ENCODE data around the gene JAG1. TPM values are rescaled to one million over a fixed set of nuclear protein-coding genes. Genes with fewer than 3 reads are reported as not detected.

JAG1 gene
- total and polyA plus RNA-seq, 2 experiments from 2014 or later, result 1.2 to 8.4 TPM

GRCh38 chr20:10648651-10649050 is 25.1 kb downstream of the JAG1 start:
- in situ Hi-C loops (cut with MboI), result no loop called here
- H3F3A ChIP-seq (ENCODE audit: insufficient read depth), result no peaks in the 10 kb centered on the region
- DNase-seq, result peak; percentile 66
- no peaks in the 10 kb centered on the region for H3K27me3 ChIP-seq (replicated peaks; ENCODE audit: insufficient read depth)
- peaks cover 6% of the 10 kb centered on the region; the same call in 1 of the 2 replicates for H3K4me1 ChIP-seq (ENCODE audit: insufficient read depth)
- no peaks in the 10 kb centered on the region for H3K36me3 ChIP-seq (ENCODE audit: low read depth)
- H3K27ac ChIP-seq, result no peak overlapping the region
- H3K4me2 ChIP-seq (ENCODE audit: unreplicated experiment), result no peak overlapping the region
- TF ChIP-seq EZH2phosphoT487 (IDR thresholded peaks at IDR 0.05; ENCODE audit: insufficient read depth, low read depth), result no peak
- no peak for TF ChIP-seq EZH2 (IDR thresholded peaks at IDR 0.05; ENCODE audit: insufficient read depth, poor library complexity, severe bottlenecking)
- H3K9ac ChIP-seq, result no peak overlapping the region
- no peaks in the 10 kb centered on the region for H4K20me1 ChIP-seq (ENCODE audit: insufficient read depth)
- 79 to 82% methylated on average over 8 of the region's 8 CpGs for WGBS, 2 experiments (ENCODE audit: low coverage in 1 of 2, low lambda C conversion rate in 2 of 2, missing lambda C conversion rate in 2 of 2)
- no peak overlapping the region for H2AFZ ChIP-seq
- no peaks in the 10 kb centered on the region for H3K9me2 ChIP-seq (ENCODE audit: insufficient read depth)
- H3K9me3 ChIP-seq (ENCODE audit: low read depth), result no peaks in the 10 kb centered on the region
- H3K79me2 ChIP-seq (ENCODE audit: insufficient read depth), result no peaks in the 10 kb centered on the region
- no peak overlapping the region for H3K4me3 ChIP-seq

GRCh38 chr20:10647909-10648308 is 25.9 kb downstream of the JAG1 start:
- no peaks in the 10 kb centered on the region for H3K9me2 ChIP-seq (ENCODE audit: insufficient read depth)
- H3K9ac ChIP-seq, result no peak overlapping the region
- H3F3A ChIP-seq (ENCODE audit: insufficient read depth), result no peaks in the 10 kb centered on the region
- no peaks in the 10 kb centered on the region for H3K9me3 ChIP-seq (ENCODE audit: low read depth)
- H4K20me1 ChIP-seq (ENCODE audit: insufficient read depth), result no peaks in the 10 kb centered on the region
- H3K4me2 ChIP-seq (ENCODE audit: unreplicated experiment), result no peak overlapping the region
- no peaks in the 10 kb centered on the region for H3K79me2 ChIP-seq (ENCODE audit: insufficient read depth)
- no peak for DNase-seq
- H3K4me3 ChIP-seq, result no peak overlapping the region
- 79 to 83% methylated on average over 11 of the region's 11 CpGs for WGBS, 2 experiments (ENCODE audit: low coverage in 1 of 2, low lambda C conversion rate in 2 of 2, missing lambda C conversion rate in 2 of 2)
- no peak for TF ChIP-seq EZH2phosphoT487 (IDR thresholded peaks at IDR 0.05; ENCODE audit: insufficient read depth, low read depth)
- TF ChIP-seq EZH2 (IDR thresholded peaks at IDR 0.05; ENCODE audit: insufficient read depth, poor library complexity, severe bottlenecking), result no peak
- no peak overlapping the region for H2AFZ ChIP-seq
- in situ Hi-C loops (cut with MboI), result no loop called here
- H3K4me1 ChIP-seq (ENCODE audit: insufficient read depth), result 0 out of 2 replicates have a peak, but pooled peaks cover 5% of the 10 kb centered on the region
- no peaks in the 10 kb centered on the region for H3K27me3 ChIP-seq (replicated peaks; ENCODE audit: insufficient read depth)
- H3K27ac ChIP-seq, result no peak overlapping the region
- no peaks in the 10 kb centered on the region for H3K36me3 ChIP-seq (ENCODE audit: low read depth)

DNA sequence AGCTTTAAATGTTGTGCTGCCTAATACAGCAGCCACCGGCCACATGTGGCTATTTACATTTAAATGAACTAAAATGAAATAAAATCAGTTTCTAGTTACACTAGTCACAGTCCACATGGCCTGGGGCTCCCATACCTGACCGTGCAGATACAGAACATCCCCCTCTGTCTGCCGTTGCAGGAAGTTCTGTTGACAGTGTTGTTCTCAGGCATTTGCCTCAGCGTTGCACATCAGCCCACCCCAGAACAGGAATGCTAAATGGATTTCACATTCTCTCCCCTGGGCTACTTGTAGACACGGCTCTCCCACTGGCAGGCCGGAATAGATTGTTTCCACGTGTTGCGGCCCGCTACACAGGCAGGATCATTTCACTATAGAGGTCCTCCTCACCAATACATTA is 26.3 kb downstream of the JAG1 start:
- peak; percentile 23 for DNase-seq
- Histone ChIP-seq H3K9me2 (ENCODE audit: insufficient read depth) (no peaks in the 10 kb centered on the region), H3K4me1 (ENCODE audit: insufficient read depth) (0 out of 2 replicates have a peak, but pooled peaks cover 5% of the 10 kb centered on the region), H3K27ac (no peak overlapping the region), H3K9me3 (ENCODE audit: low read depth) (no peaks in the 10 kb centered on the region), H3K4me3 (no peak overlapping the region), H3K79me2 (ENCODE audit: insufficient read depth) (no peaks in the 10 kb centered on the region), H3K9ac (no peak overlapping the region), H4K20me1 (ENCODE audit: insufficient read depth) (no peaks in the 10 kb centered on the region), H3K27me3 (replicated peaks; ENCODE audit: insufficient read depth) (no peaks in the 10 kb centered on the region), H3F3A (ENCODE audit: insufficient read depth) (no peaks in the 10 kb centered on the region), H3K36me3 (ENCODE audit: low read depth) (no peaks in the 10 kb centered on the region), H2AFZ (no peak overlapping the region), H3K4me2 (ENCODE audit: unreplicated experiment) (no peak overlapping the region)
- WGBS, 2 experiments (ENCODE audit: low coverage in 1 of 2, low lambda C conversion rate in 2 of 2, missing lambda C conversion rate in 2 of 2), result 75 to 82% methylated on average over 9 of the region's 9 CpGs
- in situ Hi-C loops (cut with MboI), result no loop called here
- TF ChIP-seq EZH2 (IDR thresholded peaks at IDR 0.05; ENCODE audit: insufficient read depth, poor library complexity, severe bottlenecking) (no peak), EZH2phosphoT487 (IDR thresholded peaks at IDR 0.05; ENCODE audit: insufficient read depth, low read depth) (no peak)

DNA sequence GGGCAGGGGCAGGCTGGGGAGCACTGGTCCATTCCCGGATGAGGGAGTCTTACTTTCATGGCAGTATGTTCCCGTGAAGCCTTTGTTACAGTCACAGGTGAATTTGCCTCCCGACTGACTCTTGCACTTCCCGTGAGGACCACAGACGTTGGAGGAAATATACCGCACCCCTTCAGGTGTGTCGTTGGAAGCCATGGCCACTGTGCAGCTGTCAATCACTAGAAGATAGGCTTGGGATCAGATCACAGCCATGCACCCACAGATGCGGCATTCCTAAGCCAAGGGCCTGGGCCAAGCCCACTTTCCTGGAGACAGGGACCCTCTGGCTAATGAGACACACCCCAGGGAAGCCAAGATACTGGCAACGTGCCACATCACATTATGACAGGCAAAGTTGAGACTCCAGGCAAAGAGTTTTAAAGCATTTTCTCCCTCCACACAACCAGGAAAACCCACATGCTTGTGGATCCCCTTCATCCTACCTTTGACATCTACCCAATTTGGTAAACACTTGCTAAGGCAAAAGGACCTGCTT is 26.8 kb downstream of the JAG1 start:
- Histone ChIP-seq H3K4me3 (no peak overlapping the region), H2AFZ (no peak overlapping the region), H3K9me2 (ENCODE audit: insufficient read depth) (no peaks in the 10 kb centered on the region), H3K4me1 (ENCODE audit: insufficient read depth) (0 out of 2 replicates have a peak, but pooled peaks cover 5% of the 10 kb centered on the region), H3K36me3 (ENCODE audit: low read depth) (no peaks in the 10 kb centered on the region), H4K20me1 (ENCODE audit: insufficient read depth) (no peaks in the 10 kb centered on the region), H3K4me2 (ENCODE audit: unreplicated experiment) (no peak overlapping the region), H3K27me3 (replicated peaks; ENCODE audit: insufficient read depth) (no peaks in the 10 kb centered on the region), H3K9ac (no peak overlapping the region), H3K27ac (no peak overlapping the region), H3K79me2 (ENCODE audit: insufficient read depth) (no peaks in the 10 kb centered on the region), H3F3A (ENCODE audit: insufficient read depth) (no peaks in the 10 kb centered on the region), H3K9me3 (ENCODE audit: low read depth) (no peaks in the 10 kb centered on the region)
- WGBS, 2 experiments (ENCODE audit: low coverage in 1 of 2, low lambda C conversion rate in 2 of 2, missing lambda C conversion rate in 2 of 2), result 85 to 94% methylated on average over 6 to 9 of the region's 9 CpGs
- in situ Hi-C loops (cut with MboI), result no loop called here
- TF ChIP-seq EZH2phosphoT487 (IDR thresholded peaks at IDR 0.05; ENCODE audit: insufficient read depth, low read depth) (no peak), EZH2 (IDR thresholded peaks at IDR 0.05; ENCODE audit: insufficient read depth, poor library complexity, severe bottlenecking) (no peak)
- no peak for DNase-seq

Measured in GM23248 (cell line).